ENCODE measurements around the gene PAK4.
"Not testable (repeated sequence)": the region's sequence is repeated elsewhere in the genome, so short reads cannot be mapped to it uniquely, and the experiment has no call there.

The PAK4 gene

GRCh38 chr19:39100500-39101166 lies 25.0 kb upstream of the PAK4 start:
- DNase-seq = no peak

GRCh38 chr19:39103151-39103550 lies 22.4 kb upstream of the PAK4 start:
- DNase-seq = no peak

- no peak for DNase-seq
Observed at GRCh38 chr19:39104186-39104596, 21.4 kb upstream of the PAK4 start.

- DNase-seq = no peak
Observed at GRCh38 chr19:39106194-39106593, 19.4 kb upstream of the PAK4 start.

GRCh38 chr19:39109641-39110040 lies 15.9 kb upstream of the PAK4 start:
- DNase-seq = no peak

GRCh38 chr19:39110263-39110967 lies 15.2 kb upstream of the PAK4 start:
- peak; percentile 54 for DNase-seq

GRCh38 chr19:39111593-39112199 lies 13.9 kb upstream of the PAK4 start:
- no peak for DNase-seq

- DNase-seq = no peak
Observed at GRCh38 chr19:39112338-39112890, 13.2 kb upstream of the PAK4 start.

- no peak for DNase-seq
Observed at GRCh38 chr19:39113199-39113598, 12.4 kb upstream of the PAK4 start.

- DNase-seq = no peak
Observed at GRCh38 chr19:39115105-39115847, 10.3 kb upstream of the PAK4 start.

GRCh38 chr19:39117023-39117422 lies 8.6 kb upstream of the PAK4 start:
- not testable (repeated sequence) for DNase-seq

- DNase-seq = no peak
Observed at GRCh38 chr19:39119830-39120229, 5.8 kb upstream of the PAK4 start.

GRCh38 chr19:39122934-39123731 lies 2.5 kb upstream of the PAK4 start:
- DNase-seq = no peak

GRCh38 chr19:39124136-39124764 lies 1.3 kb upstream of the PAK4 start:
- no peak for DNase-seq

GRCh38 chr19:39125199-39125553 lies 410 bp upstream of the PAK4 start:
- DNase-seq = no peak

- DNase-seq = no peak
Observed at GRCh38 chr19:39126312-39127187, 964 bp downstream of the PAK4 start.

- DNase-seq = no peak
Observed at GRCh38 chr19:39127812-39128515, 2.4 kb downstream of the PAK4 start.

GRCh38 chr19:39128516-39129079 lies 3.0 kb downstream of the PAK4 start:
- no peak for DNase-seq

GRCh38 chr19:39129116-39129515 lies 3.5 kb downstream of the PAK4 start:
- no peak for DNase-seq
